HEK293 (cell line): Measurements from ENCODE around the gene SLC38A3.

Experiments used
- CTCF ChIA-PET: fragments of 350-600 bp; formaldehyde crosslinking; extraction: SDS; loops from one replicate; lab custom pipeline; 2021; ENCODE audit warnings: antibody characterized with exemption; lab: Yijun Ruan, JAX
- POLR2A ChIA-PET: fragments of 300-600 bp; formaldehyde crosslinking; extraction: SDS; loops from one replicate; lab custom pipeline; 2020; ENCODE audit warnings: antibody characterized with exemption, inconsistent platforms; lab: Yijun Ruan, JAX
- H3K27ac ChIP-seq: fragments of 200-500 bp; sonication (Bioruptor generic); 2 replicates; pipeline ENCODE4 v1.5.1; 2014; ENCODE audit warnings: low read depth, low read length, control low read depth, inconsistent platforms; ENCODE audit errors: extremely low read depth
- H3K36me3 ChIP-seq, 2 experiments: fragments of 200-500 bp in 1 of 2; sonication (Bioruptor generic) in 1 of 2; 1 replicate in 1 of 2; 2 replicates in 1 of 2; pipeline ENCODE4 v1.5.1; 2014 to 2017; ENCODE audit warnings: inconsistent platforms in 2 of 2, low read length in 2 of 2; ENCODE audit not compliant: control insufficient read depth in 2 of 2, insufficient read depth in 1 of 2
- H3K4me1 ChIP-seq: fragments of 200-500 bp; sonication (Bioruptor generic); 2 replicates; pipeline ENCODE4 v1.5.1; 2014; ENCODE audit warnings: mild to moderate bottlenecking, low read length, inconsistent platforms; ENCODE audit not compliant: control insufficient read depth, insufficient read depth
- H3K4me3 ChIP-seq: 2 replicates; pipeline ENCODE4 v1.5.1; 2011; ENCODE audit warnings: low read depth, mild to moderate bottlenecking, control low read depth, low read length, moderate library complexity
- H3K9me3 ChIP-seq: fragments of 200-500 bp; sonication (Bioruptor generic); 2 replicates; pipeline ENCODE4 v1.5.1; 2014; ENCODE audit warnings: low read depth, low read length, inconsistent platforms; ENCODE audit not compliant: control insufficient read depth, insufficient read depth
- GLIS1 ChIP-seq: fragments of 450-650 bp; formaldehyde crosslinking; IDR thresholded peaks from 2 replicates; pipeline ENCODE4 v1.5.1; 2016; ENCODE audit warnings: missing biosample characterization, missing genetic modification characterization
- SP2 ChIP-seq: fragments of 450-650 bp; formaldehyde crosslinking; IDR thresholded peaks from 2 replicates; pipeline ENCODE4 v1.5.1; 2016; ENCODE audit warnings: missing biosample characterization, missing genetic modification characterization
- SP3 ChIP-seq: fragments of 450-650 bp; formaldehyde crosslinking; IDR thresholded peaks from 2 replicates; pipeline ENCODE4 v1.5.1; 2016; ENCODE audit warnings: missing biosample characterization, missing genetic modification characterization
- YY2 ChIP-seq: fragments of 450-650 bp; formaldehyde crosslinking; IDR thresholded peaks from 2 replicates; pipeline ENCODE4 v1.5.1; 2016; ENCODE audit warnings: missing biosample characterization, missing genetic modification characterization
- ZBTB17 ChIP-seq: fragments of 450-650 bp; formaldehyde crosslinking; IDR thresholded peaks from 2 replicates; pipeline ENCODE4 v1.5.1; 2016; ENCODE audit warnings: missing biosample characterization, missing genetic modification characterization
- ZBTB20 ChIP-seq: fragments of 450-650 bp; formaldehyde crosslinking; IDR thresholded peaks from 2 replicates; pipeline ENCODE4 v1.5.1; 2016; ENCODE audit warnings: missing biosample characterization, missing genetic modification characterization
- ZBTB7A ChIP-seq: fragments of 450-650 bp; formaldehyde crosslinking; IDR thresholded peaks from 2 replicates; pipeline ENCODE4 v1.5.1; 2016; ENCODE audit warnings: low read depth, missing biosample characterization, missing genetic modification characterization
- ZBTB8A ChIP-seq: fragments of 450-650 bp; formaldehyde crosslinking; IDR thresholded peaks from 2 replicates; pipeline ENCODE4 v1.5.1; 2016; ENCODE audit warnings: missing biosample characterization, missing genetic modification characterization
- ZFHX2 ChIP-seq: fragments of 450-650 bp; formaldehyde crosslinking; conservative IDR thresholded peaks from 2 replicates; pipeline ENCODE4 v1.5.1; 2016; ENCODE audit warnings: missing biosample characterization, missing genetic modification characterization
- ZNF335 ChIP-seq: fragments of 450-650 bp; formaldehyde crosslinking; conservative IDR thresholded peaks from 2 replicates; pipeline ENCODE4 v1.5.1; 2016; ENCODE audit warnings: missing biosample characterization, missing genetic modification characterization
- ZNF426 ChIP-seq: fragments of 450-650 bp; formaldehyde crosslinking; IDR thresholded peaks from 2 replicates; pipeline ENCODE4 v1.5.1; 2017; ENCODE audit warnings: missing biosample characterization, missing genetic modification characterization, mild to moderate bottlenecking, inconsistent platforms, moderate library complexity
- ZNF544 ChIP-seq: fragments of 450-650 bp; formaldehyde crosslinking; IDR thresholded peaks from 2 replicates; pipeline ENCODE4 v1.5.0; 2017; ENCODE audit warnings: missing biosample characterization, missing genetic modification characterization
- TF ChIP-seq, protein P1 (sequence below): fragments of 450-650 bp; formaldehyde crosslinking; IDR thresholded peaks from 2 replicates; pipeline ENCODE4 v1.5.1; 2016; ENCODE audit warnings: missing biosample characterization, missing genetic modification characterization
- TF ChIP-seq, protein P2 (sequence below): fragments of 450-650 bp; formaldehyde crosslinking; IDR thresholded peaks from 2 replicates; pipeline ENCODE4 v1.5.1; 2017; ENCODE audit warnings: missing biosample characterization, missing genetic modification characterization
- TF ChIP-seq, protein P3 (sequence below): fragments of 450-650 bp; formaldehyde crosslinking; IDR thresholded peaks from 2 replicates; pipeline ENCODE4 v1.5.1; 2016; ENCODE audit warnings: missing biosample characterization, missing genetic modification characterization
- TF ChIP-seq, protein P4 (sequence below): IDR thresholded peaks from 2 replicates; pipeline ENCODE4 v1.6.1; 2011; ENCODE audit warnings: mild to moderate bottlenecking, low read depth, low read length, borderline replicate concordance

Gene SLC38A3

DNA sequence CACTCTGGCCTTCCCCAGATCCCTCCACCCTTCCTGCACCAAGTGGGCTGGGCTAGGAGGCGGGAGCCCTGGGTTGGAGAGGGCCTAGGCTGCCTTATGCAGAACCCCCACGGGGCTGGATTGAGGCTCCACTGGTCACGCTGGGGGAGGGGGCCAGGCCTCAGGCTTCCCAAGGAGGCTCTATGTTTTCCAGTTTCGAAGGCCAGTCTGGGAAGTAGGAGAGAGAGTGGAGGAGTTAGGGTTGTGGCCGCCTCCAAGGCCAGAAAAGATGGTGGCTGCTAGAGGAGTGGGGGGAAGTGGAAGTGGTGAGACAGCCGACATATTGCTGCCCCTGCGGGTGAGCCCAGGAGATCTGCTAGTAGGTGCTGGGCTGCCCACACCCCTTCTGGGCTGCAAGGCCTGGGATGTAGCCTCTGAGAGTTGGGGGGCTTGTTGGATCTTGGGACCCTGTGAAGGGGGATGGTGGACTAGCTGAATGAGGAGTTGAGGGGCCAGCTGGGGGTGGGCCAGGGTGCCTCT lies 32.1 kb downstream of the SLC38A3 start:
- POLR2A ChIA-PET, result interaction anchor here (1.9 to 2.5 kb wide), 2 partner anchors 9 to 10 kb away, joined by 9 to 17 read pairs; no protein-coding TSS in a partner anchor
- Histone ChIP-seq H3K27ac (peak overlapping the region; percentile 77), H3K4me3 (peak overlapping the region; percentile 67), H3K9me3 (no peaks in the 10 kb centered on the region), H3K36me3 (peaks cover 0 to 10% of the 10 kb centered on the region in 2 experiments; a peak in 1 of 3 replicates), H3K4me1 (peaks cover 17% of the 10 kb centered on the region)
- CTCF ChIA-PET, result interaction anchor here (0.6 to 3.9 kb wide), 4 partner anchors 10 to 61 kb away, joined by 3 to 28 read pairs (median 12); partner anchors contain the start of gene IFRD2
- 0 out of 2 replicates have a peak, but pooled peaks have one; percentile 32 for TF ChIP-seq ZBTB8A (tag by site-specific recombination)
- peak; percentile 47; the same call in 1 of the 2 replicates for TF ChIP-seq SP3 (tag by site-specific recombination)
- peak; percentile 61; the same call in 1 of the 2 replicates for TF ChIP-seq ZBTB17
- peak; percentile 65 for TF ChIP-seq ZBTB20 (tag by site-specific recombination)
- TF ChIP-seq, protein P1, sequence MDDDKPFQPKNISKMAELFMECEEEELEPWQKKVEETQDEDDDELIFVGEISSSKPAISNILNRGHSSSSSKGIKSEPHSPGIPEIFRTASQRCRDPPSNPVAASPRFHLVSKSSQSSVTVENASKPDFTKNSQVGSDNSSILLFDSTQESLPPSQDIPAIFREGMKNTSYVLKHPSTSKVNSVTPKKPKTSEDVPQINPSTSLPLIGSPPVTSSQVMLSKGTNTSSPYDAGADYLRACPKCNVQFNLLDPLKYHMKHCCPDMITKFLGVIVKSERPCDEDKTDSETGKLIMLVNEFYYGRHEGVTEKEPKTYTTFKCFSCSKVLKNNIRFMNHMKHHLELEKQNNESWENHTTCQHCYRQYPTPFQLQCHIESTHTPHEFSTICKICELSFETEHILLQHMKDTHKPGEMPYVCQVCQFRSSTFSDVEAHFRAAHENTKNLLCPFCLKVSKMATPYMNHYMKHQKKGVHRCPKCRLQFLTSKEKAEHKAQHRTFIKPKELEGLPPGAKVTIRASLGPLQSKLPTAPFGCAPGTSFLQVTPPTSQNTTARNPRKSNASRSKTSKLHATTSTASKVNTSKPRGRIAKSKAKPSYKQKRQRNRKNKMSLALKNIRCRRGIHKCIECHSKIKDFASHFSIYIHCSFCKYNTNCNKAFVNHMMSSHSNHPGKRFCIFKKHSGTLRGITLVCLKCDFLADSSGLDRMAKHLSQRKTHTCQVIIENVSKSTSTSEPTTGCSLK, result no peak
- TF ChIP-seq ZNF426 (tag by site-specific recombination), result no peak
- 0 out of 2 replicates have a peak, but pooled peaks have one; percentile 13 for TF ChIP-seq ZFHX2 (tag by site-specific recombination)
- 0 out of 2 replicates have a peak, but pooled peaks have one; percentile 54 for TF ChIP-seq YY2 (tag by site-specific recombination)
- TF ChIP-seq, protein P2, sequence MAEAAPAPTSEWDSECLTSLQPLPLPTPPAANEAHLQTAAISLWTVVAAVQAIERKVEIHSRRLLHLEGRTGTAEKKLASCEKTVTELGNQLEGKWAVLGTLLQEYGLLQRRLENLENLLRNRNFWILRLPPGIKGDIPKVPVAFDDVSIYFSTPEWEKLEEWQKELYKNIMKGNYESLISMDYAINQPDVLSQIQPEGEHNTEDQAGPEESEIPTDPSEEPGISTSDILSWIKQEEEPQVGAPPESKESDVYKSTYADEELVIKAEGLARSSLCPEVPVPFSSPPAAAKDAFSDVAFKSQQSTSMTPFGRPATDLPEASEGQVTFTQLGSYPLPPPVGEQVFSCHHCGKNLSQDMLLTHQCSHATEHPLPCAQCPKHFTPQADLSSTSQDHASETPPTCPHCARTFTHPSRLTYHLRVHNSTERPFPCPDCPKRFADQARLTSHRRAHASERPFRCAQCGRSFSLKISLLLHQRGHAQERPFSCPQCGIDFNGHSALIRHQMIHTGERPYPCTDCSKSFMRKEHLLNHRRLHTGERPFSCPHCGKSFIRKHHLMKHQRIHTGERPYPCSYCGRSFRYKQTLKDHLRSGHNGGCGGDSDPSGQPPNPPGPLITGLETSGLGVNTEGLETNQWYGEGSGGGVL (tag by site-specific recombination), result peak; percentile 88
- no peak for TF ChIP-seq ZBTB7A (tag by site-specific recombination)
- no peak for TF ChIP-seq ZNF335 (tag by site-specific recombination)
- TF ChIP-seq, protein P3, sequence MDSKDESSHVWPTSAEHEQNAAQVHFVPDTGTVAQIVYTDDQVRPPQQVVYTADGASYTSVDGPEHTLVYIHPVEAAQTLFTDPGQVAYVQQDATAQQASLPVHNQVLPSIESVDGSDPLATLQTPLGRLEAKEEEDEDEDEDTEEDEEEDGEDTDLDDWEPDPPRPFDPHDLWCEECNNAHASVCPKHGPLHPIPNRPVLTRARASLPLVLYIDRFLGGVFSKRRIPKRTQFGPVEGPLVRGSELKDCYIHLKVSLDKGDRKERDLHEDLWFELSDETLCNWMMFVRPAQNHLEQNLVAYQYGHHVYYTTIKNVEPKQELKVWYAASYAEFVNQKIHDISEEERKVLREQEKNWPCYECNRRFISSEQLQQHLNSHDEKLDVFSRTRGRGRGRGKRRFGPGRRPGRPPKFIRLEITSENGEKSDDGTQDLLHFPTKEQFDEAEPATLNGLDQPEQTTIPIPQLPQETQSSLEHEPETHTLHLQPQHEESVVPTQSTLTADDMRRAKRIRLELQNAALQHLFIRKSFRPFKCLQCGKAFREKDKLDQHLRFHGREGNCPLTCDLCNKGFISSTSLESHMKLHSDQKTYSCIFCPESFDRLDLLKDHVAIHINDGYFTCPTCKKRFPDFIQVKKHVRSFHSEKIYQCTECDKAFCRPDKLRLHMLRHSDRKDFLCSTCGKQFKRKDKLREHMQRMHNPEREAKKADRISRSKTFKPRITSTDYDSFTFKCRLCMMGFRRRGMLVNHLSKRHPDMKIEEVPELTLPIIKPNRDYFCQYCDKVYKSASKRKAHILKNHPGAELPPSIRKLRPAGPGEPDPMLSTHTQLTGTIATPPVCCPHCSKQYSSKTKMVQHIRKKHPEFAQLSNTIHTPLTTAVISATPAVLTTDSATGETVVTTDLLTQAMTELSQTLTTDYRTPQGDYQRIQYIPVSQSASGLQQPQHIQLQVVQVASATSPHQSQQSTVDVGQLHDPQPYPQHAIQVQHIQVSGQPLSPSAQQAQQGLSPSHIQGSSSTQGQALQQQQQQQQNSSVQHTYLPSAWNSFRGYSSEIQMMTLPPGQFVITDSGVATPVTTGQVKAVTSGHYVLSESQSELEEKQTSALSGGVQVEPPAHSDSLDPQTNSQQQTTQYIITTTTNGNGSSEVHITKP, result peak; percentile 27; the same call in 1 of the 2 replicates
- no peak for TF ChIP-seq ZNF544
- TF ChIP-seq SP2, result peak; percentile 69
- TF ChIP-seq, protein P4, sequence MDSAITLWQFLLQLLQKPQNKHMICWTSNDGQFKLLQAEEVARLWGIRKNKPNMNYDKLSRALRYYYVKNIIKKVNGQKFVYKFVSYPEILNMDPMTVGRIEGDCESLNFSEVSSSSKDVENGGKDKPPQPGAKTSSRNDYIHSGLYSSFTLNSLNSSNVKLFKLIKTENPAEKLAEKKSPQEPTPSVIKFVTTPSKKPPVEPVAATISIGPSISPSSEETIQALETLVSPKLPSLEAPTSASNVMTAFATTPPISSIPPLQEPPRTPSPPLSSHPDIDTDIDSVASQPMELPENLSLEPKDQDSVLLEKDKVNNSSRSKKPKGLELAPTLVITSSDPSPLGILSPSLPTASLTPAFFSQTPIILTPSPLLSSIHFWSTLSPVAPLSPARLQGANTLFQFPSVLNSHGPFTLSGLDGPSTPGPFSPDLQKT, result no peak
- peak; percentile 58; the same call in 1 of the 2 replicates for TF ChIP-seq GLIS1
